Esophagus (tissue), 2 donors: ENCODE results near the gene MDGA2. TPM values are rescaled to one million over a fixed set of nuclear protein-coding genes. Genes with fewer than 3 reads are reported as not detected.
"Not testable (repeated sequence)": the region's sequence is repeated elsewhere in the genome, so short reads cannot be mapped to it uniquely, and the experiment has no call there.

ENCODE experiments used
- H3K27ac ChIP-seq, 2 donors: one replicate each; pipeline ENCODE4 v1.5.1; 2013; ENCODE audit warnings: low read depth in 2 of 2, mild to moderate bottlenecking in 2 of 2, inconsistent platforms in 1 of 2, low read length in 1 of 2, moderate library complexity in 1 of 2
- H3K27me3 ChIP-seq, 2 donors: one replicate each; pipeline ENCODE4 v1.6.1; 2013; ENCODE audit warnings: low read length in 2 of 2, control low read depth in 1 of 2, mild to moderate bottlenecking in 1 of 2; ENCODE audit not compliant: insufficient read depth in 2 of 2, control insufficient read depth in 1 of 2
- H3K36me3 ChIP-seq, 2 donors: one replicate each; pipeline ENCODE4 v1.6.1; 2013; ENCODE audit warnings: low read length in 1 of 2; ENCODE audit not compliant: control insufficient read depth in 2 of 2, insufficient read depth in 2 of 2
- H3K4me1 ChIP-seq, 2 donors: one replicate each; pipeline ENCODE4 v1.6.1; 2013; ENCODE audit warnings: low read length in 1 of 2; ENCODE audit not compliant: control insufficient read depth in 2 of 2, insufficient read depth in 2 of 2
- H3K4me3 ChIP-seq, 2 donors: one replicate each; pipeline ENCODE4 v1.5.1; 2013; ENCODE audit warnings: low read length in 2 of 2, mild to moderate bottlenecking in 2 of 2, low read depth in 1 of 2, moderate library complexity in 1 of 2
- H3K9me3 ChIP-seq, 2 donors: one replicate each; pipeline ENCODE4 v1.6.1; 2013; ENCODE audit warnings: mild to moderate bottlenecking in 2 of 2, low read depth in 1 of 2, low read length in 1 of 2, moderate library complexity in 1 of 2; ENCODE audit not compliant: control insufficient read depth in 2 of 2, insufficient read depth in 1 of 2
- WGBS, 2 donors: extraction: QIAGEN DNeasy Blood & Tissue Kit; methylation state at CpG; one replicate each; pipeline ENCODE4 v1.1.7; 2013; 5-methylcytosine and 5-hydroxymethylcytosine counted together
- polyA plus RNA-seq, 2 donors: library from polyadenylated mRNA; stranded (reverse); fragments of 200-250 nt; gene quantifications; one replicate each; pipeline ENCODE4 v1.2.3, GENCODE V29; 2013
- donor health status: healthy with polysubstance abuse.
- donor health status: Bipolar disorder and iron deficiency.

The MDGA2 gene
- polyA plus RNA-seq, 2 donors, result not detected

DNA sequence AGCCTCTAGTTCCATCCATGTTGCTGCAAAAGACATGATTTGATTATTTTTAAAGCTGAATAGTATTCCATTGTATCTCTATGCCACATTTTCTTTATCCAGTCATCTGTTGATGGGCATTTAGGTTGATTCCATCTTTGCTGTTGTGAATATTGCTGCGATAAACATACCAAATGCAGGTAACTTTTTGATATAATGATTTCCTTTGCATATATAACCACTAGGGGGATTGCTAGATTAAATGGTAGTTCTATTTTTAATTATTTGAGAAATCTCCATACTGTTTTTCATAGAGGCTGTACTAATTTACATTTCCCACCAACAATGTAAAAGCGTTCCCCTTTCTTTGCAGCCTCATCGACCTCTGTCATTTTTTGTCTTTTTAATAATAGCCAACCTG, 342.5 kb downstream of the MDGA2 start:
- 91% methylated on average over 3 of the region's 3 CpGs for WGBS, 2 donors
- Histone ChIP-seq H3K36me3 (no peaks in the 10 kb centered on the region), H3K4me1 (no peaks in the 10 kb centered on the region)

DNA sequence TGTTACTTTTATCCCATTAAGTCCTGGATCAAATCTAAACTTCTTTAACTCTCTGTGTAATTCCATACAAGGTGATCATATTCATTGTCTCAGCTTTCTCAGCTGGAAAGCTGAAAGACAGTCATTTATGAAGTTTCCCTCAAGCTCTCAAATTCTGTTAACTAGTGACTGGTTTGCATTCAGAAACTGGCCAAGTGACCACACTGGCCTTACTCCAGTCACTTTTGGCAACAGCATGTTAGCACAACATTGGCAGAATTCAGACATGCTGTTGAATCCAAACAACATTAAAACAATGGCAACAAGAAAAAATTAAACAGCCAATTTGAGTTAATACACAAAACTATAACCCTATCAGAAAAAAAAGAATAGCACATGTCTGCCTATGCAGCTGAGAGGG, 343.3 kb downstream of the MDGA2 start:
- H3K27ac ChIP-seq, result no peak overlapping the region
- no peaks in the 10 kb centered on the region for H3K27me3 ChIP-seq
- H3K36me3 ChIP-seq, result no peaks in the 10 kb centered on the region
- H3K4me1 ChIP-seq, result no peaks in the 10 kb centered on the region
- no peaks in the 10 kb centered on the region for H3K9me3 ChIP-seq
- H3K4me3 ChIP-seq, result no peak overlapping the region

More for the DNA sequence above, 342.5 kb downstream of the MDGA2 start:
- no peak overlapping the region for H3K27ac ChIP-seq
- H3K9me3 ChIP-seq, result no peaks in the 10 kb centered on the region
- no peaks in the 10 kb centered on the region for H3K27me3 ChIP-seq
- no peak overlapping the region for H3K4me3 ChIP-seq

DNA sequence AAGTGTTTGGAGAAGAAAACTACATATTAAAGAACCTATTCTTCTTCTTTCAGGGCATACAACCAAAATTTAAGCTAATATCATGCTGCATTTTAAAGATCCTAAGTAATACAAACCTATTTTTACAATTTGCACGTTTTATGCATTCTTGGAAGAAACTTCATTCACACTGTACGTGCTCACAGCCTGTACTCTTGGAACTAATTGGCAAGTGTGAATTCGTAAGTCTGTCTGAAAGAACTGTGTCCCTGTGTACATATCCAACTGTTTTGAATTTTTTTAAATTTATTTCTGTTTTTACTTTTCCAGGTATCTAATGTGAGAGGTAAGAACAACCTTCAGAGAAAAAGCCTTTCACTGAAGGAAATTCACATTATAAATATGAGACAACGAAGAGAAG, 347.0 kb downstream of the MDGA2 start:
- WGBS, 2 donors, result 65 to 66% methylated on average over 4 of the region's 4 CpGs
- no peak overlapping the region for H3K27ac ChIP-seq
- H3K9me3 ChIP-seq, result no peaks in the 10 kb centered on the region
- H3K4me1 ChIP-seq, result no peaks in the 10 kb centered on the region
- no peaks in the 10 kb centered on the region for H3K27me3 ChIP-seq
- no peak overlapping the region for H3K4me3 ChIP-seq
- no peaks in the 10 kb centered on the region for H3K36me3 ChIP-seq

DNA sequence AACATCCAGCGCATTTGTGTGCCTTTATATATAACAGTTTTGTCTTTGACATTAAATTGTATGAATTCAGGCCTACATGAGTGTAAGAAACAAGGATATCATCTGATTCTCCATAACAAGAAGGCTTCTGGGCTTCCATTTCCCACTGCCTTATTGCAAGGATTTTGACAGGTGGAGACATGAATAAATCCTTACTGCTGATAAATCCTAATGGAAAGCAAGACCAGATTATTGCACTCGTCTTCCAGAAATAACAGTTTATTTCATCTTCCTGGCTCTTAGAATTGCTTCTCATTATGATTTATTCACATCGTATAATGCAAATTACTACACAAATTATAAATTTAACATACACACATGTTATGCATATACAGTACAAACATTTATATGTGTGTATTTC, 348.1 kb downstream of the MDGA2 start:
- WGBS, 2 donors, result 85 to 87% methylated on average over 3 of the region's 3 CpGs
- Histone ChIP-seq H3K27ac (no peak overlapping the region), H3K27me3 (no peaks in the 10 kb centered on the region), H3K4me3 (no peak overlapping the region), H3K4me1 (no peaks in the 10 kb centered on the region), H3K36me3 (no peaks in the 10 kb centered on the region), H3K9me3 (no peaks in the 10 kb centered on the region)

DNA sequence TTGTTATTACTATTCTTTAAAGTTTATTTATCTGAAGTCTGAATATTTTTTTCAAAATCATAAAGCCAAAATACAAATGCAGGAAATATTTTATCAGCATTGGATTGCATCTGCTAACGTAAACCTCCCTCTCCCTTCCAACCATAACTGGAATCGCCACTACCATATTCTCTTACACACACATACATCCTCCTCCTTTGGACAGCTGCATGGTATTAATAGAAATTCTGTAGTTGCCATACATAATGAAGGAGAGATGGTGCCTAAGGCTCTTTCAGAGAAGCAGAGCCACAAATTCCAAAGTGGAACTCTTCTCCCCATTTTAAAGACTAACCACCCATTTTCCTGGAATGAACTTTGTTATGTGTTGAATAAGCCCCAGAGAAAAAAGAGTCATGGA, 352.7 kb downstream of the MDGA2 start:
- Histone ChIP-seq H3K36me3 (no peaks in the 10 kb centered on the region), H3K27ac (no peak overlapping the region), H3K27me3 (no peaks in the 10 kb centered on the region), H3K4me1 (no peaks in the 10 kb centered on the region), H3K4me3 (no peak overlapping the region), H3K9me3 (no peaks in the 10 kb centered on the region)
- WGBS, 2 donors, result 76 to 79% methylated on average over 2 of the region's 2 CpGs

DNA sequence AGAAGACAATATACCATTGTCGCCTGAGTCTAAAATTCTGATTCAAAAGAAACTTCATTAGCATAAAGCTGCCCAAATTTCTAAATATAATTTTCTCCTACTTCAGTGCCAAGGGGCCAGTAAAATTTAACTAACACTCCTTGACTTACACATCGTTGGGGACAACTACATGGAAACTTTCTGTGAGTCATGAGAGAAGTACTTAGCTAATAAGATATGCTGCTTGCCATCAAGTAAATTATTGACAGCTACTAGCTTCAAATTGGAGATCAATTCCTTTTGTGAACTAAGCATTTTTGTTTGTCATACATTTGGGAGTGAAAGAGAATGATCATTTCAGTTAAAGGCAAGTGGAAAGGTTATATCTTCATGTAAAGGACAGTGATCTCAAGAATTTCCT, 373.3 kb downstream of the MDGA2 start:
- 68 to 77% methylated on average over 2 of the region's 2 CpGs for WGBS, 2 donors
- no peaks in the 10 kb centered on the region for H3K27me3 ChIP-seq
- no peak overlapping the region for H3K4me3 ChIP-seq
- H3K9me3 ChIP-seq, result no peaks in the 10 kb centered on the region
- H3K36me3 ChIP-seq, result no peaks in the 10 kb centered on the region
- no peaks in the 10 kb centered on the region for H3K4me1 ChIP-seq
- no peak overlapping the region for H3K27ac ChIP-seq

DNA sequence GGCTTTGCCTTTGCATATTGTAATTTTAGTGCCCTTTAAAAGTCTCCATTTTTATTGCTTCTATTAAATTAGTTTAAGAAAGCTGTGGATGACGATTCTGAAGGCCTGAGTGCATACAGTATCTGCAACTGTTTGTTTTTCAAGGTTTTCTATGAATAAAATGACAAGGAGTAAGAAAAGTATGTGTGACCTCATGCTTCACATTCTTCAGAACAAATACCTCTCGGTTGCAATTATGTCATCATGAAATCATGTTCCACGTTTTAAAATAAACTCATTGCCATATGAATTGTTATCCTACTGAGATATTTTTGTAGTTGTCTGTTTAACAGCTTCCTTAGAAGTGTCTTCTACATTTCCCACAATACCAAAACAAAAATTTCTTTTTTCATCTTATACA, 374.6 kb downstream of the MDGA2 start:
- no peak overlapping the region for H3K4me3 ChIP-seq
- no peaks in the 10 kb centered on the region for H3K9me3 ChIP-seq
- no peaks in the 10 kb centered on the region for H3K36me3 ChIP-seq
- no peaks in the 10 kb centered on the region for H3K27me3 ChIP-seq
- 29 to 30% methylated on average over 3 of the region's 3 CpGs for WGBS, 2 donors
- H3K27ac ChIP-seq, result no peak overlapping the region
- no peaks in the 10 kb centered on the region for H3K4me1 ChIP-seq

DNA sequence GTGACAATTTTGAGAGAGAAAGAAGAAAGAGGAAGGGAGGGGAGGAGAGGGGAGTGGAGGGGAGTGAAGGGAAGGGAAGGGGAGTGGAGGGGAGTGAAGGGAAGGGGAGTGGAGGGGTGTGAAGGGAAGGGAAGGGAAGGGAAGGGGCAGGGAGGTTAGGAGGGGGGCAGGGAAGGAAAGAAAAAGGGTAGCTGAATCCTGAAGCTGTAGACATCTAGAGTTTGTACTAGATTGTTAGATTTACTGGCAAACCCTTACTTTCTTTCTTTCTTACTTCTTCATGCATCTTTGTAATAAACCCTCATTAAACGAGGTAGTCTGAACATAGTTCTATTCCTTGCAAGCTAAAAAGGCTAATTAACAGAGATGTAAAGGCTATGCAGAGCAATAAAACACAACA, 378.0 kb downstream of the MDGA2 start:
- no peak overlapping the region for H3K4me3 ChIP-seq
- no peaks in the 10 kb centered on the region for H3K4me1 ChIP-seq
- H3K27me3 ChIP-seq, result no peaks in the 10 kb centered on the region
- H3K36me3 ChIP-seq, result no peaks in the 10 kb centered on the region
- no peak overlapping the region for H3K27ac ChIP-seq
- H3K9me3 ChIP-seq, result no peaks in the 10 kb centered on the region
- 30 to 47% methylated on average over 1 of the region's 1 CpG for WGBS, 2 donors

DNA sequence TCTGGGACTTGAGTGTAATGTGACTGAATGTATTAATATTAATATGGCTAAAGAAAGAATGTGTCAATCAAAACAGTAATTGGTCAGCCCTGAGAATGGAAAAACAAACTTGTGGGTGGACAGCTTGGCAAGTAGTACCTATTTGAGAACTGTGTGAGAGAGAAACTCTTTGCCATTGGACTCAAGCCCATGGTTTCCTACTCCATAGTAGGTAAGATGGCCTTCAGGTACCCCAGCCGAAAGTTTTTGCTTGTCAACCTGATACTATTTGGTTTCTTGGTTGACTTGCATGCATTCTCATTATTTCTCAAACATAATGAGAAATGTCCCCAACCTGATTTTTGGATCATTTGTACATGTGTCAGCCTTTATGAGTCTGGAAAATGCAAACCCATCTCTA, 391.1 kb downstream of the MDGA2 start:
- Histone ChIP-seq H3K27ac (no peak overlapping the region), H3K4me3 (no peak overlapping the region), H3K36me3 (no peaks in the 10 kb centered on the region), H3K9me3 (no peaks in the 10 kb centered on the region), H3K27me3 (no peaks in the 10 kb centered on the region), H3K4me1 (no peaks in the 10 kb centered on the region)
- 80 to 83% methylated on average over 1 of the region's 1 CpG for WGBS, 2 donors

DNA sequence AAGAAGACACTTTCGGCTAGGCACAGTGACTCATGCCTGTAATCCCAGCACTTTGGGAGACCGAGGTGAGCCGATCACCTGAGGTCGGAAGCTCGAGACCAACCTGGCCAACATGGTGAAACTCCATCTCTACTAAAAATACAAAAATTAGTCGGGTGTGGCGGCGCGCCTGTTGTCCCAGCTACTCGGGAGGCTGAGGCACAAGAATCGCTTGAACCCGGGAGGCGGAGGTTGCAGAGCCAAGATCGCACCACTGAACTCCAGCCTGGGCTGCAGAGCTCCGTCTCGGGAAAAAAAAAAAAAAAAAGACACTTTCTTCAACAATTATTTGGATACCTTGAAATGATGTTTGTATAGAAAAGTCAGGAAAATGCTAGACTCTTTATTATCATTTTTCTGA, 393.6 kb downstream of the MDGA2 start:
- H3K36me3 ChIP-seq, H3K4me1 ChIP-seq, H3K4me3 ChIP-seq, H3K9me3 ChIP-seq, H3K27me3 ChIP-seq, H3K27ac ChIP-seq: not testable (repeated sequence)
- 93 to 94% methylated on average over 16 of the region's 16 CpGs for WGBS, 2 donors
